NCI-H526 treated with DMSO at 0.1 percent for 48 hours (cell line): ENCODE results near the gene HDAC6.
"Not testable (repeated sequence)": the region's sequence is repeated elsewhere in the genome, so short reads cannot be mapped to it uniquely, and the experiment has no call there.

Experiments used
- DNase-seq: peaks from one replicate; lab custom pipeline; 2025; lab: John Stamatoyannopoulos, UW

HDAC6 gene

DNA sequence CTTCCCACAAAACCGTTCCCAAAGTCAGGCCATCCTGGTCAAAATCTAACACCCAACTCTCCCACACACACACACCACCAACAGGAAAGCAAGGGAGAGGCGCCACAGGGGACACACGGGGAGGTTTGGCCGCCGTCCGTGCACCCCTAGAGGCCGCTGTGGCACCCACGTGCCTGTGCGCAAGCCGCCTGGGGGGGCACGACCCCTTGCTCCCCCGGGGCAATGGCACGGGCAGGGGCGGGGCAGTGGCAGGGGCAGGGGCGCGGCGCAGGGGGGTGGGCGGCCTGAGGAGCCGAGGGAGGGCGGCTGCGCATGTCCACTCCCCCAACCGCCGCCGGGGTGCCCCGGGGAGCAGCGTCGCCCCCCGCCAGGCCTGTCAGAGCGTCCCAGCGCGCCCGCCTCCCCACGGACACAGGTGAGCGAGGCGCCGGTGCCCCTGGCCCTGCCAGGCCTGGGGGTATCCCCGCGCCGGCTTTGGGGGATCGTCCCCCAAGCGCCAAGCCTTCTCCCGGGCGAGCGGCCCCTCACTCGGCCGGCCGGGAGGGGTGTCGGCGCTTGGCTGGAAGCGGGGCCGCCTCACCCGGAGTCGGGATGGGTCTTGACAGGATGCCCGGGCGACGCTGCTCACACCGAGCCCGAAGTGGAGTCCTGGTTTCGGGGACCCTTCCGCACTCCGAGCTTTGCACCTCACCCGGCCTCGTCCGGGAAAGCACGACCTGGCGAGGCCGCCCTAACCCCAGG, 24.4 kb downstream of the HDAC6 start, which contains the start of gene ERAS:
ERAS (plus strand) TSS at position 379 of the 741 bp plus-strand sequence. CDS start 2,611 bp downstream, outside the sequence.
- no peak for DNase-seq

DNA sequence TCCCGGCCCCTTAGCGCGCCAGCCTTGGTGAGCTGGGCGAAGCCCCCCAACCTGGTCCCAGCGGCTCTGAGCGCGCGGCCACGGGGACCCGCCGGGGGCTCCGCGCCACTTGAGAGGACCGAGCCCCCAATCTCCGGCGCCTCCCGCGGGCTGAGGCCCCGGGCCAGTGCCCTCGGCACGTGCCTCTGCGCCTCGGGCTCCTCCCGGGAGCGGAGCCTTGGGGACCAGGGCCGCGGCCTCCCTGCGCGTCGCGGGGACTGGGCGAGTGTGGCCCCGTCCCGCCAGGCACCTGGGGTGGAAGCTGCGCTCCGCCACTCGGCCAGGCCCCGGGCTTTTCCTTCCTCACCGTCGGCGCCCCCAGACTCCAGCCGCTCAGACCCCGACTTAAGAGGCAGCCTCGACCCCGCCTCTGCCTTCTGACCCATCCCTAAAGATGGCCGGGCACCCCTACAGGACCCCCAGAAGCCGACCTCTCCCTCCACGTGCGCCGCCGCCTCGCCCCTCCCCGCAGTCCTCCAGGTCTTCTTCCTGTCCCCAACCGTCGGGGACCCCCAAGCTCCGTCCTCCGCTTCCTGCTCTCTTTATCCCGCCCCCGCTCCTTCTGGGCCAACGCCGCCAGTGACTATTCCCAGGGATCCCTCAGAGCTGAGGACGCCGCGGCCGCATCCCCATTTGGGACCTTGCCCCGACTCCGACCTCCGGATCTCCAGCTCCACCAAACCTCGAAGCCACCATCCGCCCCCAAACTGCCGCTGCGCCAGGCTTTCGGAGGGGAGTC, 25.2 kb downstream of the HDAC6 start:
- no peak for DNase-seq

DNA sequence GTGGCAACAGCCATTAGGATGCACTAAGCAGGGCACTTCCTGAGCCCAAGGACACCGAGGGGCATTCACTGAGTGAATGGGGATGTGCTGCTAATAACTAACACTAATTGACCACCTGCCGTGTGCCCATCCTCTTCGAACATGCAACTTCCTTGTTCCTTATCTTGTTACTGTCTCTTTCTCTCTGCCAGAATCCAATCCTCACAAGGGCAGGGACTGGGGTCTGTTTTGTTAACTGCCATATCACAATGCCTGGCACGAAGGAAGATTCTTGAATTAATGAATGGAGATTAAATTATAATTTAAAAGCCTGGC, 25.7 kb downstream of the HDAC6 start:
- no peak for DNase-seq

DNA sequence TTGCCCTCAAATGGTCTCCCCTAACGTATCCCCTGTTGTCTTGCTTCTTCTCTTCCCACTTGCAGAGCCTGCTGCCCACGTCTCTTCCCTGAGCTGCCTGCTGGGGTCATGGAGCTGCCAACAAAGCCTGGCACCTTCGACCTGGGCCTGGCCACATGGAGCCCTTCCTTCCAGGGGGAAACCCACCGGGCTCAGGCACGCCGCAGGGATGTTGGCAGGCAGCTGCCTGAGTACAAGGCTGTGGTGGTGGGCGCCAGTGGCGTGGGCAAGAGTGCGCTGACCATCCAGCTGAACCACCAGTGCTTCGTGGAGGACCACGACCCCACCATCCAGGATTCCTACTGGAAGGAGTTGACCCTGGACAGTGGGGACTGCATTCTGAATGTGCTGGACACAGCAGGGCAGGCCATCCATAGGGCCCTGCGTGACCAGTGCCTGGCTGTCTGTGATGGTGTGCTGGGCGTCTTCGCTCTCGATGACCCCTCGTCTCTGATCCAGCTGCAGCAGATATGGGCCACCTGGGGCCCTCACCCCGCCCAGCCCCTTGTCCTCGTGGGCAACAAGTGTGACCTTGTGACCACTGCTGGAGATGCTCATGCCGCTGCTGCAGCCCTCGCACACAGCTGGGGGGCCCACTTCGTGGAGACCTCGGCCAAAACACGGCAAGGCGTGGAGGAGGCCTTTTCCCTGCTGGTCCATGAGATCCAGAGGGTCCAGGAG, 27.3 kb downstream of the HDAC6 start:
- DNase-seq, result no peak

DNA sequence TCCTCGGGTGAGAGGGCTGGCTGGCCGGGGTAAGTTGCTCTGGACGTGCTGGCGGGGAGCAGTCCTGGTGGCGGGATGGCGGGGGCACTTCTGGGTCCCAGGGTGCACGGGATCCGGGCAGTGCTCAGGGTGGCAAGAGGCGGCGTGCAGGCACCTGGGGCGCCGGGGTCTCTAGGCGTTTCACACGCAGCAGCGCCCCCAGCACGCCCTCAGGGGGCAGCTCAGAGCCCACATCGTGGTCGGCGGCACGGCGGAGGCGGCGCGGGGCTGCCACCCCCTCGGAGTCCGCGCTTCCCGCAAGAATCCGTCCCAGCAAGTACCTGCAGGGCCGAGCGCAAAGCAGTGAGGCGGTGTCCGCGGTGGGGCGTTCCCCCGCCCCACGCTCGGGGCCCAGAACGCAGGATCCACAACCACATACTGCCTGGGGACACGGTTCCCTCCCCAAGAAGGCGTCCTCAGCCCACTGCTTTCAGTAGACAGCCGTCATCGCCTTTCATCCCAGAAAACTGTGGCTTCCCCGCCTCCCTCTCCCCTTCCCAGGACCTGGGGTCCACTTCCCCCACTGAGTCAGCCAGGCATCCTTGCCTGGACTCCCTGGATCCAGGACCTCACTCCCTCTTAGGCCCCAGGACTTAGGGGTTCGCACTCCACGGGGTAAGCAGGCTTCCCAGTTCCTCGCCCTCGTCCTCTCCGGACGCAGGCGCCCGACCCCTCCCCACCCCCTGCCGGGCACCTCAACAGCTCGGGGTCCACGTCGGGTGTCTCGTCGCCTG, 29.5 kb downstream of the HDAC6 start:
- DNase-seq, result no peak

DNA sequence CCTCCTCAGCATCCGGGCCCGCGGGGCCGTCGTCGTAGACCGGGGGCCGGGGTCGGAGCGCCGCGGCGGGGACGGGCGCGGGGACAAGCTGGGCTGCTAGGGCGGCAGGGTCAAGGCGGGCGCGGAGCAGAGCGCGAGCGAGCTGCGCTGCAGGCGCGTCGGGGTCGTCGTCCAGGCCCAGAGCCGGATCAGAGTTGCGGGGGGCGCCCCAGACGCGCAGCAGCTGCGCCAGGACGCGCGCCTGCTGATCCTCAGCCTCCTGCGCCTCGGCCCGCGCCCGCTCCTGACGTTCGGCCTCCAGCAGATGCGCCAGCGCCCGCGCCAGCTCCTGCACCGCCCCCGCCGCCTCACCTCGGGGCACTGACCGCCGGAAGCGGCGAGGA, 30.0 kb downstream of the HDAC6 start:
- DNase-seq, result no peak

DNA sequence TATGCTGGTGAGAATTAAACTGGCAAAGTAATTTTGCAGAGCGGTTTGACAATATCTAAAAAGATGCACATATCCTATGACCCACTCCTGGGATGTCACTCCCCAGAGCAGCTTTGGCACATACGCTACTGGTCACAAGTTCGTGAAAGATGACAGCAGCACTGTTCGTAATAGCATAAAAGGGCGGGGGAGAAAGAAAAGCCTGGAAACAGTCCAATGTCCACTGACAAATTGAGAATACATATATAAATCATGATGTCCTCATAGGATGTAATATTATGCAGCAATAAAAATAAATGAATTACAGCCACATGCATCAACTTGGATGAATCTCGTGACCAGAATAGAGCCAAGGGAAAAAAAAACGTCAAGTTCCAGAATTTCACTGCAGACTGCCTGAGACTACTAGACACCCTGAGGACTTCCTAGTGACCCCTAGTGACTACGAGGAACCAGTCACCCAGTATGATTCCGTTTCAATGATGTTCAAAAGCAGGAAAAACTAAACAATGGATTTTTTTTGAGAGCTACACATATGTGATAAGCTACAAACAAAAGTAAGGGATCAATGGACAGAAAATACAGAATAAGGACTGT, 31.8 kb downstream of the HDAC6 start:
- no peak for DNase-seq

DNA sequence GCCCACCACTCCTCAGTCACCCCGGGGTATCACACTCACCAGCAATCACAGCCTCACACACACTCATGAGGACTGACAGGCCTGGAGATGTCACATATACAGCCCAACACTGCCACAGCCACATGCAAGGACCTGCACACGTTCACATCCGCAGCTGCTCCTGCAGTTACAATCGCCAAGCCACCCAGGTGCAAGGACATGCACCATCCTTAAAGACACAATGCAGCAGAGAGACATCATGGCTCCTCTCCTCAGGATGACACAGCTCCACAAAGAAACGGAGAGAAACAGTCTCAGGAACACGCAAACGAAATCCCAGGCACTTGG, 32.5 kb downstream of the HDAC6 start:
- no peak for DNase-seq

DNA sequence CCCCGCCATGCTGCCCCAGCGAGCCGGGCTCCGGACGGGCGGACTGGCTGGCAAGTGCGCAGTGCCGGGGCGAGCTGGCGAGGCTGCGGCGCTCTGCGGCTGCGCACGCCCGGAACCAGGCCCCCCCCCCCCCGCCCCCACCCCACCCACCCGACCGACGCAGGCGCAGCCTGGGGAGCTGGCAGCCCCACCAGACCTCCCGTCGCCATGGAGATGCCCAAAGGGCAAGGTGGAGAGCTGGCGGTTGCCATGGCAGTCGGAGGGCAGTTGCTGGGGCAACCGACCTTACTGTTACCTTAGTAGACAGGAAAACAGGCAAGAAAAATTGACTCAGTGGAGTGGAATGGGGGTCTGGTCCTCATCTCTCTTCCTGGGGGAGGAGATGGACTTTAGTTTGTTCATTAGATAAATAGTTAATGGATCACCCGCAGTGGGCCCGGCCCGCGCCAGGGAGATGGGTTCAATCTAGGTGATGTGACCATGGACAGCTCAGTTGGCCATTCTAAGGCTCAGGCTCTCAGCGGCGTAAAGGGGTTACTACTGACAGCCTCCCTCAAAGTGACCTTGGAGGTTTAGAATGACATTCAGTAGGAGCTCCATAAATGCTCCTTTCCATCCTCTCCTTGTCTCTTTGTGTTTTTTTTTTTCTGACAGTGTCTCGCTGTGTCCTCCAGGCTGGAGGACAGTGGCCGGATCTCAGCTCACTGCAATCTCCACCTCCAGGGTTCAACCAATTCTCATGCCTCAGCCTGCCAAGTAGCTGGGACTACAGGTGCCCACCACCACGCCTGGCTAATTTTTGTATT, 33.9 kb downstream of the HDAC6 start, which contains the start of gene PCSK1N:
PCSK1N (minus strand) TSS at position 87 of the 806 bp plus-strand sequence; CDS start at position 9, 78 bp downstream.
- peak; percentile 62 for DNase-seq

DNA sequence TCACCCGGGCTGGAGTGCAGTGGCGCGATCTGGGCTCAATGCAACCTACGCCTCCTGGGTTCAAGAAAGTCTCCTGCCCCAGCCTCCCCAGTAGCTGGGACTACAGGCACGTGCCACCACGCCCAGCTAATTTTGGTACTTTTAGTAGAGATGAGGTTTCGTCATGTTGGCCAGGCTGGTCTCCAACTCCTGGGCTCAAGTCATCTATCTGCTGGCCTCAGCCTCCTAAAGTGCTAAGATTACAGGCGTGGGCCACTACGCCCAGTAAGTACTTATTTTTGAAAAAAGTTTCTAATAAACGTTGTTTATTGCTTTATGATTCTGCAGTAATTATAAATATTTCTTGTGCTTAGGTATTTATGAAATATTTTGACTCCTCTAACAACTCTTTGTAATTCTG, 37.8 kb downstream of the HDAC6 start:
- no peak for DNase-seq

DNA sequence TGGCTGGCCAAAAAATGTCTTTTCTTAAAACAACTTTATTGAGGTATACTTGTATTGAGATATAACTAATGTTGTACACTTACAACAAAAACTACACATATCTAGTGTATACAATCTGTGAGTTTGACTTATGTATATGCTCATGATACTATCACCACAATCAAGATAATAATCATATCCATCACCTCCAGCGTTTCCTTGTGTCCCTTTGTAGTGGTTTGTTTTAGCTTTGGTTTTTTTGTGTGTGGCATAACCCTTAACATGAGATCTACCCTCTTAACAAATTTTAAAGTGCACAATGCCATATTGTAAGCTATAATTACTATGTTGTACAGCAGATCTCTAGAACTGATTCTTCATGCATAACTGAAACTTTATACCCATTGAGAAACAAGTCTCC, 47.0 kb downstream of the HDAC6 start:
- no peak for DNase-seq

DNA sequence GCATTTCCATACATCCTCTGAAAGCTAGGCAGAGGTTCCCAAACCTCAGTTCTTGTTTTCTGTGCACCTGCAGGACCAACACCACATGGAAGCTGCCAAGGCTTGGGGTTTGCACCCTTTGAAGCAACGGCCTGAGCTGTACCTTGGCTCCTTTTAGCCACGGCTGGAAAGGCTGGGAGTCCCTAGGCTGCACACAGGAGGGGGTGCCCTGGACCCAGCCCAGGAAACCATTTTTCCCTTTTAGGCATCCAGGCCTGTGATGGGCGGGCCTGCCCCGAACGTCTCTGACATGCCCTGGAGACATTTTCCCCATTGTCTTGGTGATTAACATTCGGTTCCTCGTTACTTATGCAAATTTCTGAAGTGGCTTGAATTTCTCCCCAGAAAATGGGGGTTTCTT, 51.0 kb downstream of the HDAC6 start:
- no peak for DNase-seq

DNA sequence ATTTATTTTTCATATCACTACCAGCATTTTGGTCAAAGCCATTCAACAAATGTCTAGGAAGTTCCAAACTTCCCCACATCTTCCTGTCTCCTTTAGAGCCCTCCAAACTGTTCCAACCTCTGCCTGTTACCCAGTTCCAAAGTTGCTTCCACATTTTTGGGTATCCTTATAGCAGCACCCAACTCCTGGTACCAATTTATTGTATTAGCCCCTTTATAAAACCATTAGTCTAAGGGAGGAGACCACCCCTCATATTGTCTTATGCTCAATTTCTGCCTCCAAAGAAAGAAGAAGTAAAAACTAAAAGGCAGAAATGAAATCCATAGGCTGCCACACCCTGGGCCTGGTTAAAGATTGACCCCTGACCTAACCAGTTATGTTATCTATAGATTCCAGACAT, 51.6 kb downstream of the HDAC6 start:
- not testable (repeated sequence) for DNase-seq

DNA sequence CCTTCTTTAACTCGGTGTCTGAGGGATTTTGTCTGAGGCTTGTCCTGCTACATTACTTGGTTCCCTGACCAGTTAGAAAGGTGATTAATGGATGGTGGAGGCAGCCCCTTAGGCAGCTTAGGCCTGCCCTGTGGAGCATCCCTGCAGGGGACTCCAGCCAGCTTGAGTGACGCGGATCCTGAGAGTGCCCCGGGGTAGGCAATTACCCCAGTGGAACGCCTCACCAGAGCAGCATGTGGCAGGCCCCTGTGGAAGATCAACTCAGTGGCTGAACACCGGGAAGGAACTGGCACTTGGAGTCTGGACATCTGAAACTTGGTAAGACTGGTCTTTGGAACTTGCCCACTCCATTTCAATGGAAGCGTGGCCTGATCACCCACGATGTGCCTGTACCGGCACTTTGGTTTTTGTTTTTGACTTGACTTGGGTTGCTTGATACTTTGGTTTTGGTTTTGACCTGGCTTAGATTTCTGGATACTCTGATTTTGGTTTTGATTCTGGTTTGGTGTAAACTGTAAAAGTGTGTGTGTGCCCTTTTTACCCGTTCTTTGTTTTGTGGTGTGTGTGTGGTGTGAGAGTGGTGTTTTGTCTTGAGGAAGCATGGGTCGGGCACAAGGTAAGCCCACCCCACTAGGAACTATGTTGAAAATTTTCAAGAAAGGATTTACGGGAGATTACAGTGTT, 52.4 kb downstream of the HDAC6 start:
- DNase-seq, result not testable (repeated sequence)

DNA sequence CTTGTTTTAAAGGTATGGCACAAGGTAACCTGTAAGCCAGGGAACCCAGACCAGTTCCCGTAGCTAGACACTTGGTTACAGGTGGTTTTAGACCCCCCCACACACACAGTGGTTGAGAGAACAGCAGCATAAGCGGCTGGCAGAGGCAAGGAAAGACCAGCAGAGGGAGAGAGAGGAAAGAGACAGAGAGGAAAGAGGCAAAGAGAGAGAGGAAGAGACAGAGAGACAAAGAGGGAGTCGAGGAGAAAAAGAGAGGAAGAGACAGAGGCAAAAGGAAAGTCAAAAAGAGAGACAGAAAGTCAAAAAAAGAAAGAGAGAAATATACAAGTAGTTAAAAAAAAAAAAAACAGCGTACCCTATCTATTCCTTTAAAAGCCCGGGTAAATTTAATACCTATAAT, 53.0 kb downstream of the HDAC6 start:
- DNase-seq, result no peak

DNA sequence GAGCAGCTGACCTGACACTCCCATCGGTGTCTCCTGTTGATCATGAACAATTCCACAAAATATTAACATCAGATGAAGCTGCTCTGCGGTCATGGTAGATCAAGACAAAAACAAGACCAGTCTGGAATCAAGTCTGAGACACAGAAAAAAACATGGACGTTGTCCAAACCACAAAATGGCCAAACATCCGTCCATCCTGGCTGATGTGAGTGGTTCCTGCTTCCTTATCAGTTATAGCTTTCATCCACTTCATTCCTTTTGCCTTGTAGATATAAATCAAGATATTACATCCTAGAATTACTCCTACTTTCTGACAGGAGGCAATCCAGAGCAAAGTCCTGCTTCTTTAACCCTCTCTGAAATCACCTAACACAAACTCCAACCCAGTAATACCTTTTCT, 62.3 kb downstream of the HDAC6 start:
- DNase-seq, result no peak

DNA sequence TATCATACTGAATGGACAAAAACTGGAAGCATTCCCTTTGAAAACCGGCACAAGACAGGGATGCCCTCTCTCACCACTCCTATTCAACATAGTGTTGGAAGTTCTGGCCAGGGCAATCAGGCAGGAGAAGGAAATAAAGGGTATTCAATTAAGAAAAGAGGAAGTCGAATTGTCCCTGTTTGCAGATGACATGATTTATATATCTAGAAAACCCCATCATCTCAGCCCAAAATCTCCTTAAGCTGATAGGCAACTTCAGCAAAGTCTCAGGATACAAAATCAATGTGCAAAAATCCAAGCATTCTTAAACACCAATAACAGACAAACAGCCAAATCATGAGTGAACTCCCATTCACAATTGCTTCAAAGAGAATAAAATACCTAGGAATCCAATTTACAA, 70.2 kb downstream of the HDAC6 start:
- DNase-seq, result not testable (repeated sequence)
